ENCODE measurements around the gene MTERF4. TPM values are rescaled to one million over a fixed set of nuclear protein-coding genes. Genes with fewer than 3 reads are reported as not detected.

The MTERF4 gene
- total and polyA plus RNA-seq, 2 of the 13 experiments (the other 11 are each of a cell fraction or from before 2014, with no cell fraction given) = 50.5 to 59.8 TPM

DNA sequence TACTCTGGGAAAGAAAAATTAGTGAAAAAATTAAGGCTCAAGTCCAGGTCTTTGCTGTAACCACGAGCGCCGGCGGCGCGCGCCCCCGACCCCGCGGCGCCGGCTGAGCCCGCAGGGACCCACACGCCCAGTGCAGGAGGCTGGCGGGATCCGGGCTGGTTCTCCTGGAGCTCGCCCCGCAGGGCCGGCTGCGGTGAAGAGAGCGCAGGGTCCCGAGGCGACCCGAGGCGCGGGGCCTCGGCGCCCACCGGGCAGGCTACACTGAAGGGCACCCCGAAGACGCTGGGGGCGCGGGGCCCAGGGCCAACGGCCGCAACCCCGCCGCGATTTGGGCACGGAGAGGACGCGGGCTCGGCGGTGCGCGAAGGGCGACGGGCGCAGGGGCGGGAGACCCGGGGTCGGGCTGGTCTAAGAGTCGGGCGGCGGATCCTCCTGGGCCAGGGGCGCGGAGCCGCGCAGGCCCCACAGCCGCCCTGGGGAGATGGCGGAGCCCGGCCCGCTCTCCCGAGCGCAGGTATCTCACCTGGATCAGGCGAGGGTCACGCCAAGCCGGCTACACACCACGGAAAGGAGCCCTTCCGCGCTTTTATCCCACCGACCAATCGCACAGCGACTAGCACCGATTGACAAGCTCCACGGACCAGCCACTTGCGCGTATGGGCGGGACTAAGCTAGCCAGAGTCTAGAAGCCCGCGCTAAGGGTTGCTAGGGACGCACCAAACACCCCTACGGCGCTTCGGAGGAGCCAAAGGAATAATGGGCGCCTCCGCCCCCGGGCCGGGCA, 47.0 kb upstream of the MTERF4 start, which contains the start of gene PASK (continued):
- TF ChIP-seq, protein P1, sequence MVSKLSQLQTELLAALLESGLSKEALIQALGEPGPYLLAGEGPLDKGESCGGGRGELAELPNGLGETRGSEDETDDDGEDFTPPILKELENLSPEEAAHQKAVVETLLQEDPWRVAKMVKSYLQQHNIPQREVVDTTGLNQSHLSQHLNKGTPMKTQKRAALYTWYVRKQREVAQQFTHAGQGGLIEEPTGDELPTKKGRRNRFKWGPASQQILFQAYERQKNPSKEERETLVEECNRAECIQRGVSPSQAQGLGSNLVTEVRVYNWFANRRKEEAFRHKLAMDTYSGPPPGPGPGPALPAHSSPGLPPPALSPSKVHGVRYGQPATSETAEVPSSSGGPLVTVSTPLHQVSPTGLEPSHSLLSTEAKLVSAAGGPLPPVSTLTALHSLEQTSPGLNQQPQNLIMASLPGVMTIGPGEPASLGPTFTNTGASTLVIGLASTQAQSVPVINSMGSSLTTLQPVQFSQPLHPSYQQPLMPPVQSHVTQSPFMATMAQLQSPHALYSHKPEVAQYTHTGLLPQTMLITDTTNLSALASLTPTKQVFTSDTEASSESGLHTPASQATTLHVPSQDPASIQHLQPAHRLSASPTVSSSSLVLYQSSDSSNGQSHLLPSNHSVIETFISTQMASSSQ (IDR thresholded peaks at IDR 0.05; ENCODE audit: low read depth) = no peak
- TF ChIP-seq, protein P1 (CRISPR knock-in tag; IDR thresholded peaks at IDR 0.05; ENCODE audit: borderline replicate concordance) = 0 out of 2 replicates have a peak, but pooled peaks have one; percentile 4
- TF ChIP-seq SCMH1 (CRISPR knock-in tag; IDR thresholded peaks at IDR 0.05; ENCODE audit: borderline replicate concordance) = no peak
- TF ChIP-seq ZNF382 (CRISPR knock-in tag; IDR thresholded peaks at IDR 0.05; ENCODE audit: borderline replicate concordance) = no peak
- TF ChIP-seq CEBPB (IDR thresholded peaks at IDR 0.05; ENCODE audit: borderline replicate concordance, low read depth, low read length) = no peak
- peak; percentile 23 for TF ChIP-seq SRSF1 (optimal IDR thresholded peaks at IDR 0.05; ENCODE audit: low read depth, low read length)
- TF ChIP-seq ZNF589 (CRISPR knock-in tag; conservative IDR thresholded peaks at IDR 0.05) = no peak
- TF ChIP-seq ZSCAN30 (CRISPR knock-in tag; IDR thresholded peaks at IDR 0.05) = no peak
- TF ChIP-seq, protein P2, sequence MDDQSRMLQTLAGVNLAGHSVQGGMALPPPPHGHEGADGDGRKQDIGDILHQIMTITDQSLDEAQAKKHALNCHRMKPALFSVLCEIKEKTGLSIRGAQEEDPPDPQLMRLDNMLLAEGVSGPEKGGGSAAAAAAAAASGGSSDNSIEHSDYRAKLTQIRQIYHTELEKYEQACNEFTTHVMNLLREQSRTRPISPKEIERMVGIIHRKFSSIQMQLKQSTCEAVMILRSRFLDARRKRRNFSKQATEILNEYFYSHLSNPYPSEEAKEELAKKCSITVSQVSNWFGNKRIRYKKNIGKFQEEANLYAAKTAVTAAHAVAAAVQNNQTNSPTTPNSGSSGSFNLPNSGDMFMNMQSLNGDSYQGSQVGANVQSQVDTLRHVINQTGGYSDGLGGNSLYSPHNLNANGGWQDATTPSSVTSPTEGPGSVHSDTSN (CRISPR knock-in tag; IDR thresholded peaks at IDR 0.05; ENCODE audit: borderline replicate concordance) = no peak; the same call in 1 of the 2 replicates
- peak; percentile 99 for TF ChIP-seq SP2 (CRISPR knock-in tag; IDR thresholded peaks at IDR 0.05)
- TF ChIP-seq, protein P3, sequence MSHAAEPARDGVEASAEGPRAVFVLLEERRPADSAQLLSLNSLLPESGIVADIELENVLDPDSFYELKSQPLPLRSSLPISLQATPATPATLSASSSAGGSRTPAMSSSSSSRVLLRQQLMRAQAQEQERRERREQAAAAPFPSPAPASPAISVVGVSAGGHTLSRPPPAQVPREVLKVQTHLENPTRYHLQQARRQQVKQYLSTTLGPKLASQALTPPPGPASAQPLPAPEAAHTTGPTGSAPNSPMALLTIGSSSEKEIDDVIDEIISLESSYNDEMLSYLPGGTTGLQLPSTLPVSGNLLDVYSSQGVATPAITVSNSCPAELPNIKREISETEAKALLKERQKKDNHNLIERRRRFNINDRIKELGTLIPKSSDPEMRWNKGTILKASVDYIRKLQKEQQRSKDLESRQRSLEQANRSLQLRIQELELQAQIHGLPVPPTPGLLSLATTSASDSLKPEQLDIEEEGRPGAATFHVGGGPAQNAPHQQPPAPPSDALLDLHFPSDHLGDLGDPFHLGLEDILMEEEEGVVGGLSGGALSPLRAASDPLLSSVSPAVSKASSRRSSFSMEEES (CRISPR knock-in tag; IDR thresholded peaks at IDR 0.05) = no peak
- 0 out of 2 replicates have a peak, but pooled peaks have one; percentile 64 for TF ChIP-seq TEAD2 (CRISPR knock-in tag; IDR thresholded peaks at IDR 0.05)
- TF ChIP-seq, protein P4, sequence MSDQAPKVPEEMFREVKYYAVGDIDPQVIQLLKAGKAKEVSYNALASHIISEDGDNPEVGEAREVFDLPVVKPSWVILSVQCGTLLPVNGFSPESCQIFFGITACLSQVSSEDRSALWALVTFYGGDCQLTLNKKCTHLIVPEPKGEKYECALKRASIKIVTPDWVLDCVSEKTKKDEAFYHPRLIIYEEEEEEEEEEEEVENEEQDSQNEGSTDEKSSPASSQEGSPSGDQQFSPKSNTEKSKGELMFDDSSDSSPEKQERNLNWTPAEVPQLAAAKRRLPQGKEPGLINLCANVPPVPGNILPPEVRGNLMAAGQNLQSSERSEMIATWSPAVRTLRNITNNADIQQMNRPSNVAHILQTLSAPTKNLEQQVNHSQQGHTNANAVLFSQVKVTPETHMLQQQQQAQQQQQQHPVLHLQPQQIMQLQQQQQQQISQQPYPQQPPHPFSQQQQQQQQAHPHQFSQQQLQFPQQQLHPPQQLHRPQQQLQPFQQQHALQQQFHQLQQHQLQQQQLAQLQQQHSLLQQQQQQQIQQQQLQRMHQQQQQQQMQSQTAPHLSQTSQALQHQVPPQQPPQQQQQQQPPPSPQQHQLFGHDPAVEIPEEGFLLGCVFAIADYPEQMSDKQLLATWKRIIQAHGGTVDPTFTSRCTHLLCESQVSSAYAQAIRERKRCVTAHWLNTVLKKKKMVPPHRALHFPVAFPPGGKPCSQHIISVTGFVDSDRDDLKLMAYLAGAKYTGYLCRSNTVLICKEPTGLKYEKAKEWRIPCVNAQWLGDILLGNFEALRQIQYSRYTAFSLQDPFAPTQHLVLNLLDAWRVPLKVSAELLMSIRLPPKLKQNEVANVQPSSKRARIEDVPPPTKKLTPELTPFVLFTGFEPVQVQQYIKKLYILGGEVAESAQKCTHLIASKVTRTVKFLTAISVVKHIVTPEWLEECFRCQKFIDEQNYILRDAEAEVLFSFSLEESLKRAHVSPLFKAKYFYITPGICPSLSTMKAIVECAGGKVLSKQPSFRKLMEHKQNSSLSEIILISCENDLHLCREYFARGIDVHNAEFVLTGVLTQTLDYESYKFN (CRISPR knock-in tag; conservative IDR thresholded peaks at IDR 0.05) = no peak
